OCI-LY1 (cell line): Measurements from ENCODE around the gene DCTN4.

Source experiments
- H2AFZ ChIP-seq: fragments of 200-600 bp; sonication (generic), shearing (Covaris generic); 2 replicates; pipeline ENCODE4 v1.6.0; 2014; ENCODE audit warnings: antibody characterized with exemption, mild to moderate bottlenecking, low read length
- H3F3A ChIP-seq: fragments of 200-600 bp; sonication (generic), shearing (Covaris generic); 2 replicates; pipeline ENCODE4 v1.6.0; 2014; ENCODE audit warnings: mild to moderate bottlenecking, antibody characterized with exemption, low read length, moderate library complexity; ENCODE audit not compliant: insufficient read depth
- H3K27ac ChIP-seq: fragments of 200-600 bp; sonication (generic); 2 replicates; pipeline ENCODE4 v1.5.1; 2014; ENCODE audit warnings: low read length, mixed run types, mild to moderate bottlenecking, low read depth; ENCODE audit not compliant: poor library complexity, severe bottlenecking
- H3K27me3 ChIP-seq: fragments of 200-600 bp; sonication (generic); 2 replicates; pipeline ENCODE4 v1.6.0; 2014; ENCODE audit warnings: antibody characterized with exemption, mild to moderate bottlenecking, low read length, moderate library complexity; ENCODE audit not compliant: insufficient read depth
- H3K36me3 ChIP-seq: fragments of 200-600 bp; sonication (generic); 2 replicates; pipeline ENCODE4 v1.6.1; 2014; ENCODE audit warnings: mild to moderate bottlenecking, antibody characterized with exemption, low read length, moderate library complexity, mixed read lengths; ENCODE audit not compliant: insufficient read depth
- H3K4me1 ChIP-seq: fragments of 200-600 bp; sonication (generic); 2 replicates; pipeline ENCODE4 v1.5.1; 2014; ENCODE audit warnings: mild to moderate bottlenecking, low read length, moderate library complexity; ENCODE audit not compliant: insufficient read depth, severe bottlenecking
- H3K4me2 ChIP-seq: fragments of 200-600 bp; sonication (generic), shearing (Covaris generic); 2 replicates; pipeline ENCODE4 v1.6.1; 2014; ENCODE audit warnings: low read length
- H3K4me3 ChIP-seq: fragments of 200-600 bp; sonication (generic); 2 replicates; pipeline ENCODE4 v1.5.1; 2014; ENCODE audit warnings: low read length, low read depth, mild to moderate bottlenecking, mixed read lengths; ENCODE audit not compliant: poor library complexity, severe bottlenecking
- H3K79me2 ChIP-seq: fragments of 200-600 bp; shearing (Covaris generic); 2 replicates; pipeline ENCODE4 v1.6.1; 2016; ENCODE audit warnings: mixed run types, low read length, mixed read lengths; ENCODE audit not compliant: insufficient read depth
- H3K9ac ChIP-seq: fragments of 200-600 bp; sonication (generic), shearing (Covaris generic); 2 replicates; pipeline ENCODE4 v1.6.1; 2014; ENCODE audit warnings: mild to moderate bottlenecking, low read length, mixed read lengths
- H3K9me2 ChIP-seq: fragments of 200-600 bp; sonication (generic), shearing (Covaris generic); 2 replicates; pipeline ENCODE4 v1.6.1; 2014; ENCODE audit warnings: low read depth, mild to moderate bottlenecking, low read length, mixed read lengths
- H3K9me3 ChIP-seq: fragments of 200-600 bp; shearing (Covaris generic); 2 replicates; pipeline ENCODE4 v1.6.1; 2014; ENCODE audit warnings: low read length, mixed read lengths
- H4K20me1 ChIP-seq: fragments of 200-600 bp; sonication (generic), shearing (Covaris generic); 2 replicates; pipeline ENCODE4 v1.6.0; 2016; ENCODE audit warnings: mild to moderate bottlenecking, low read length; ENCODE audit not compliant: insufficient read depth
- EZH2 ChIP-seq: fragments of 200-600 bp; sonication (generic), shearing (Covaris generic); IDR thresholded peaks from 2 replicates; pipeline ENCODE4 v1.8.0; 2017; ENCODE audit warnings: borderline replicate concordance, mixed run types, mild to moderate bottlenecking, antibody characterized with exemption, low read length, moderate library complexity, mixed read lengths
- TF ChIP-seq, protein P1 (sequence below): fragments of 200-600 bp; sonication (generic), shearing (Covaris generic); IDR thresholded peaks from 2 replicates; pipeline ENCODE4 v1.5.1; 2017; ENCODE audit warnings: mild to moderate bottlenecking, antibody characterized with exemption, low read length, moderate library complexity, mixed read lengths

The DCTN4 gene

DNA sequence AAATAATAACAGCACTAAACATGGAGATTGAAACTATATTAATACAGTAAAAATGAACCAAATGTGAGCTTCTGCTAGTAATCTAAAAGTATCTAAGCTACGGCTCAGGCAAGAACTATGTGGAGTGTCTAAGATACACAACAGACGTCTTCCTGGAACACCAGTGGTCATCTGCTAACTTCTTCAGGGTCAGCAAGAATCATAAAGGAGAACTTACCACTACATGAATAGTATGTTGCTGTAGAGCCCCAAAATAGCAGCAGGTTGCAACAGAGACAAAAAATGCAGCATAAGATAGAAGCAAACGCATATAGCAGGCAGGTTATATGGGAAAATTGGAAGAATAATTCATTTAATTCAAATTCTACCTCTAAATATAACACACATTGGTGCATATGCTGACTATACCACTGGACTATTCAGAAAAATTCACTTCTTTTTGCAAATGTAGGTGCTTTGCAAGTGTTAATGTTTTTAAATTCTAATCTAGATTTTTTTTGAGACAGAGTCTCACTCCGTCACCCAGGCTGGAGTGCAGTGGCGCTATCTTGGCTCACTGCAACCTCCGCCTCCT lies 27.1 kb downstream of the DCTN4 start:
- H3K4me2 ChIP-seq, result no peak overlapping the region
- H3K9ac ChIP-seq, result no peak overlapping the region
- H2AFZ ChIP-seq, result no peak overlapping the region
- peaks cover 74% of the 10 kb centered on the region for H3K36me3 ChIP-seq
- H3K27ac ChIP-seq, result no peak overlapping the region
- no peak overlapping the region for H3K4me3 ChIP-seq
- peaks cover 19% of the 10 kb centered on the region for H3K4me1 ChIP-seq
- H4K20me1 ChIP-seq, result no peaks in the 10 kb centered on the region
- H3K79me2 ChIP-seq, result 0 out of 2 replicates have a peak, but pooled peaks cover 4% of the 10 kb centered on the region
- TF ChIP-seq EZH2, result no peak
- TF ChIP-seq, protein P1, sequence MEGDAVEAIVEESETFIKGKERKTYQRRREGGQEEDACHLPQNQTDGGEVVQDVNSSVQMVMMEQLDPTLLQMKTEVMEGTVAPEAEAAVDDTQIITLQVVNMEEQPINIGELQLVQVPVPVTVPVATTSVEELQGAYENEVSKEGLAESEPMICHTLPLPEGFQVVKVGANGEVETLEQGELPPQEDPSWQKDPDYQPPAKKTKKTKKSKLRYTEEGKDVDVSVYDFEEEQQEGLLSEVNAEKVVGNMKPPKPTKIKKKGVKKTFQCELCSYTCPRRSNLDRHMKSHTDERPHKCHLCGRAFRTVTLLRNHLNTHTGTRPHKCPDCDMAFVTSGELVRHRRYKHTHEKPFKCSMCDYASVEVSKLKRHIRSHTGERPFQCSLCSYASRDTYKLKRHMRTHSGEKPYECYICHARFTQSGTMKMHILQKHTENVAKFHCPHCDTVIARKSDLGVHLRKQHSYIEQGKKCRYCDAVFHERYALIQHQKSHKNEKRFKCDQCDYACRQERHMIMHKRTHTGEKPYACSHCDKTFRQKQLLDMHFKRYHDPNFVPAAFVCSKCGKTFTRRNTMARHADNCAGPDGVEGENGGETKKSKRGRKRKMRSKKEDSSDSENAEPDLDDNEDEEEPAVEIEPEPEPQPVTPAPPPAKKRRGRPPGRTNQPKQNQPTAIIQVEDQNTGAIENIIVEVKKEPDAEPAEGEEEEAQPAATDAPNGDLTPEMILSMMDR, result no peak
- no peaks in the 10 kb centered on the region for H3K27me3 ChIP-seq
- H3F3A ChIP-seq, result no peaks in the 10 kb centered on the region
- no peaks in the 10 kb centered on the region for H3K9me2 ChIP-seq
- H3K9me3 ChIP-seq, result peaks cover 6% of the 10 kb centered on the region; the same call in 1 of the 2 replicates

DNA sequence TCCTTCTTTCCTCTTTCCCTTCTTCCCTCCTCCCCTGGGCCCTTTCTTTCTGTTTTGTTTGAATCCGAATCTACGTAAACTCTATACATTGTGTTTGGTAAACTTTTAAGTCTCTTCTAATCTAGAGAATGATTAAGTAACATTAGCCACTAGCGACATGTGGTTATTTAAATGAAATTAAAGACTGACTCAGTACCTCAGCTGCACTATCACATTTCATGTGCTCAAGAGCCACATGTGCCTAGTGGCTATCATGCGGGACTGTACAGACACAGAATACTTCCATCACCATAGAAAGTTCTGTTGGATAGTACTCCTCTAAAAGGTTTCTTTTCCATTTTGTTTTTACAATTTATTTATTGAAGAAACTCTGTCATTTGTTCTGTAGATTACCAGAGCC lies 29.0 kb downstream of the DCTN4 start:
- H3K27me3 ChIP-seq, result no peaks in the 10 kb centered on the region
- peaks cover 9% of the 10 kb centered on the region for H3K4me1 ChIP-seq
- H3K4me3 ChIP-seq, result no peak overlapping the region
- no peak overlapping the region for H3K27ac ChIP-seq
- no peaks in the 10 kb centered on the region for H3K9me2 ChIP-seq
- no peaks in the 10 kb centered on the region for H3F3A ChIP-seq
- no peaks in the 10 kb centered on the region for H3K79me2 ChIP-seq
- TF ChIP-seq, protein P1, result no peak
- TF ChIP-seq EZH2, result no peak
- no peaks in the 10 kb centered on the region for H3K9me3 ChIP-seq
- no peak overlapping the region for H3K4me2 ChIP-seq
- peaks cover 66% of the 10 kb centered on the region for H3K36me3 ChIP-seq
- no peak overlapping the region for H2AFZ ChIP-seq
- no peaks in the 10 kb centered on the region for H4K20me1 ChIP-seq
- H3K9ac ChIP-seq, result no peak overlapping the region

DNA sequence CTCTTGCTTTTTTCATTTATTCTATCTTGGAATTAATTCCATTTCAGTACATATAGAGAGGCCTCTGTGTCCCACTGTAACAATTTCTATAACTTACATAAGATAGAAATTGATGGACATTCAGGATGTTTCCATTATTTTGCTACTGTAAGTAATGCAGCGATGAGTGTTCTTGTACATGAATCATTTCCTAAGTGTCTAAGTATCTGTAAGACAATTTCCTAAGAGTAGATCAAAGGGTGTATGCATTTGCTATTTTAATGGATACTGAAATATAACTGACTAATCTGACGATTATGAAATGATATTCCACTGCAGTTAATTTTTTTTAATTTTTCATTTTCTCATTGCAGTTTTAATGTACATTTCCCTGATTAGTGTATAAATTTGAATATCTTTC lies 35.0 kb downstream of the DCTN4 start:
- H3K9me2 ChIP-seq, result no peaks in the 10 kb centered on the region
- H3K4me1 ChIP-seq, result no peaks in the 10 kb centered on the region
- H3K27me3 ChIP-seq, result no peaks in the 10 kb centered on the region
- H2AFZ ChIP-seq, result no peak overlapping the region
- peaks cover 78% of the 10 kb centered on the region for H3K36me3 ChIP-seq
- TF ChIP-seq, protein P1, result no peak
- TF ChIP-seq EZH2, result no peak
- no peaks in the 10 kb centered on the region for H3F3A ChIP-seq
- no peak overlapping the region for H3K27ac ChIP-seq
- H3K79me2 ChIP-seq, result no peaks in the 10 kb centered on the region
- H3K9me3 ChIP-seq, result no peaks in the 10 kb centered on the region
- no peak overlapping the region for H3K4me3 ChIP-seq
- no peaks in the 10 kb centered on the region for H4K20me1 ChIP-seq
- H3K9ac ChIP-seq, result no peak overlapping the region
- no peak overlapping the region for H3K4me2 ChIP-seq
